HG03432 (cell line): ENCODE measurements around the gene ASF1B.

Experiments
- ATAC-seq: cut with Tn5 transposase; IDR thresholded peaks from one replicate; pipeline ENCODE4 v1.9.1; 2021; ENCODE audit warnings: mild to moderate bottlenecking, moderate library complexity; ENCODE audit not compliant: unreplicated experiment

ASF1B gene

GRCh38 chr19:14089662-14090508, 46.5 kb downstream of the ASF1B start:
- ATAC-seq, result no peak

GRCh38 chr19:14089412-14089661, 47.1 kb downstream of the ASF1B start:
- ATAC-seq, result no peak

- no peak for ATAC-seq
Measured at GRCh38 chr19:14088634-14089411, 47.6 kb downstream of the ASF1B start.

GRCh38 chr19:14086098-14086497, 50.3 kb downstream of the ASF1B start:
- no peak for ATAC-seq

GRCh38 chr19:14085309-14085995, 50.9 kb downstream of the ASF1B start, which contains the start of gene C19orf67:
TSS of gene C19orf67 (minus strand) at chr19:14085783. CDS start at chr19:14085627, 156 bp downstream.
- ATAC-seq, result no peak

GRCh38 chr19:14082675-14082960, 53.8 kb downstream of the ASF1B start:
- no peak for ATAC-seq

- ATAC-seq, result peak; percentile 15
Measured at GRCh38 chr19:14081797-14082674, 54.4 kb downstream of the ASF1B start.

GRCh38 chr19:14080887-14081796, 55.2 kb downstream of the ASF1B start:
- ATAC-seq, result peak; percentile 81

- ATAC-seq, result no peak
Measured at GRCh38 chr19:14078411-14078810, 58.0 kb downstream of the ASF1B start.

- ATAC-seq, result no peak
Measured at GRCh38 chr19:14073925-14074838, 62.2 kb downstream of the ASF1B start.

GRCh38 chr19:14073261-14073924, 63.0 kb downstream of the ASF1B start:
- ATAC-seq, result peak; percentile 59

- peak; percentile 24 for ATAC-seq
Measured at GRCh38 chr19:14072535-14073260, 63.7 kb downstream of the ASF1B start, which contains the start of gene MISP3. TSS of gene MISP3 (plus strand) at chr19:14072786. CDS start at chr19:14073310, 524 bp downstream.

GRCh38 chr19:14070268-14071050, 65.9 kb downstream of the ASF1B start:
- ATAC-seq, result no peak
